HepG2 (cell line): ENCODE measurements around the gene P2RY12. TPM values are rescaled to one million over a fixed set of nuclear protein-coding genes. Genes with fewer than 3 reads are reported as not detected.

Source experiments
- CEBPB ChIP-seq: IDR thresholded peaks from 2 replicates; pipeline ENCODE4 v1.6.1; 2011; ENCODE audit warnings: low read depth, low read length, improper control_type of control experiment, borderline replicate concordance
- MAF1 ChIP-seq: sonication (generic); formaldehyde crosslinking; IDR thresholded peaks from 2 replicates; pipeline ENCODE4 v1.5.0; 2020; ENCODE audit warnings: missing genetic modification reagents, borderline replicate concordance
- REPIN1 ChIP-seq: sonication (generic); formaldehyde crosslinking; IDR thresholded peaks from 2 replicates; pipeline ENCODE4 v1.8.0; 2022; ENCODE audit warnings: missing genetic modification reagents, low read depth, mild to moderate bottlenecking, borderline replicate concordance
- SP2 ChIP-seq: sonication (generic); formaldehyde crosslinking; IDR thresholded peaks from 2 replicates; pipeline ENCODE4 v1.5.1; 2020; ENCODE audit warnings: mild to moderate bottlenecking, missing genetic modification reagents
- STAG1 ChIP-seq: sonication (generic); formaldehyde crosslinking; IDR thresholded peaks from 2 replicates; pipeline ENCODE4 v1.4.0; 2020; ENCODE audit warnings: missing genetic modification reagents
- ZBTB7A ChIP-seq: sonication (generic); formaldehyde crosslinking; IDR thresholded peaks from 2 replicates; pipeline ENCODE4 v1.8.0; 2022; ENCODE audit warnings: mild to moderate bottlenecking, missing genetic modification reagents
- ZFX ChIP-seq: sonication (generic); formaldehyde crosslinking; IDR thresholded peaks from 2 replicates; pipeline ENCODE4 v1.4.0; 2020; ENCODE audit warnings: mild to moderate bottlenecking, low read depth, missing genetic modification reagents, moderate library complexity
- ZNF180 ChIP-seq: sonication (generic); formaldehyde crosslinking; IDR thresholded peaks from 2 replicates; pipeline ENCODE4 v1.4.0; 2020; ENCODE audit warnings: low read depth, missing genetic modification reagents, borderline replicate concordance
- ZNF33A ChIP-seq: sonication (generic); formaldehyde crosslinking; IDR thresholded peaks from 2 replicates; pipeline ENCODE4 v1.5.1; 2020; ENCODE audit warnings: missing genetic modification reagents, mild to moderate bottlenecking, moderate library complexity, borderline replicate concordance
- ZNF773 ChIP-seq: sonication (generic); formaldehyde crosslinking; IDR thresholded peaks from 2 replicates; pipeline ENCODE4 v1.4.0; 2020; ENCODE audit warnings: missing genetic modification reagents, borderline replicate concordance
- ZNF776 ChIP-seq: sonication (generic); formaldehyde crosslinking; IDR thresholded peaks from 2 replicates; pipeline ENCODE4 v1.4.0; 2020; ENCODE audit warnings: mild to moderate bottlenecking, missing genetic modification reagents
- polyA plus RNA-seq, 8 experiments: library from polyadenylated mRNA; depleted of rRNA in 3 of 8; stranded (reverse) in 7 of 8; unstranded in 1 of 8; fragments of >200 nt; fragmentation: Illumina TruSeq in 4 of 8; extraction: Trizol in 4 of 8; gene quantifications; 2 replicates each; pipeline versions ENCODE4 v1.2.1 to v1.2.3, GENCODE V29; 2011 to 2016; ENCODE audit warnings: low read depth in 4 of 8, missing spikeins in 1 of 8, mixed read lengths in 1 of 8; ENCODE audit not compliant: insufficient read depth in 1 of 8
- total RNA-seq, 5 experiments: library from RNA; depleted of rRNA; stranded (reverse); fragments of >200 nt; fragmentation: Illumina TruSeq; extraction: Trizol; gene quantifications; 2 replicates each; pipeline ENCODE4 v1.2.3, GENCODE V29; 2016; ENCODE audit warnings: low read depth in 1 of 5
- TF ChIP-seq, protein P1 (sequence below): sonication (generic); formaldehyde crosslinking; IDR thresholded peaks from 2 replicates; pipeline ENCODE4 v1.5.0; 2020; ENCODE audit warnings: mild to moderate bottlenecking, missing genetic modification reagents, borderline replicate concordance
- TF ChIP-seq, protein P2 (sequence below): sonication (generic); formaldehyde crosslinking; conservative IDR thresholded peaks from 2 replicates; pipeline ENCODE4 v1.4.0; 2020; ENCODE audit warnings: missing genetic modification reagents
- TF ChIP-seq, protein P3 (sequence below): sonication (generic); formaldehyde crosslinking; IDR thresholded peaks from 2 replicates; pipeline ENCODE4 v1.8.1; 2023; ENCODE audit warnings: mild to moderate bottlenecking, missing genetic modification reagents
- TF ChIP-seq, protein P4 (sequence below): sonication (generic); formaldehyde crosslinking; IDR thresholded peaks from 2 replicates; pipeline ENCODE4 v1.5.0; 2020; ENCODE audit warnings: missing genetic modification reagents, mild to moderate bottlenecking, borderline replicate concordance

Gene P2RY12
- total and polyA plus RNA-seq, 2 of the 13 experiments (the other 11 are each of a cell fraction or from before 2014, with no cell fraction given): not detected

DNA sequence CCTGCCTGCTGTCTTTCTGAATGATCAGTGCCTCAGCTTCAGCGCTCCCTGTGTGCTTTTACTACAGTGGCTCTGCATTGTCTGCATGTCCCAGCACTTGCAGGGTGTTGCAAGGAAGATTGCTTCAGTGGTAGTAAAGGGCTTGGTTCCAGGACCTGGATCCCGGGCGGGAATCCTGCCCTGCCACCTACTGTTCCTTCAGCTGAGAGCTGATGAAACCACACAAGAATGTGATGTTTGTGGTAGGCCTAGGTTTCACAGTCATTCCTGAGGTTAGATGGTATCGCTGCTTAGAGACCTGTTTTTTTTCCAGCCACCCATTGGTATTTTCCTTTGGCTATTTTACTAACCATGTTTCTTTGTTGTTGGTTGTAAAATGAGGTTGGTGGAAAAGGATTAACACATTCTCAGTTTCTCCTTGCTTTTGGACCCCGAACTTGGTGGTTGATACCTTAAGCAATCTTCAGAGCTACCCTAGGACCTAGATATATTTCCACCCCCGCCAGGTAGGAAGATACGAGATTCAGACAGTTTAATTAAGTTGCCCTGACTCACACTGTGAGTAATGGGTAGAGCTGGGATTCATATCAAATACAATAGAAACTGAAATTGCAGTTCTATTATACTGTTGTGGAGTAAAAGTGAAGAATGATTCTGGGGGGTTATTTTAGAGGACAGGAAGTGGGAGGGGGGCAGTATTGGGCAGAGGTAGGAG lies 79.3 kb downstream of the P2RY12 start (continued):
- TF ChIP-seq, protein P1, sequence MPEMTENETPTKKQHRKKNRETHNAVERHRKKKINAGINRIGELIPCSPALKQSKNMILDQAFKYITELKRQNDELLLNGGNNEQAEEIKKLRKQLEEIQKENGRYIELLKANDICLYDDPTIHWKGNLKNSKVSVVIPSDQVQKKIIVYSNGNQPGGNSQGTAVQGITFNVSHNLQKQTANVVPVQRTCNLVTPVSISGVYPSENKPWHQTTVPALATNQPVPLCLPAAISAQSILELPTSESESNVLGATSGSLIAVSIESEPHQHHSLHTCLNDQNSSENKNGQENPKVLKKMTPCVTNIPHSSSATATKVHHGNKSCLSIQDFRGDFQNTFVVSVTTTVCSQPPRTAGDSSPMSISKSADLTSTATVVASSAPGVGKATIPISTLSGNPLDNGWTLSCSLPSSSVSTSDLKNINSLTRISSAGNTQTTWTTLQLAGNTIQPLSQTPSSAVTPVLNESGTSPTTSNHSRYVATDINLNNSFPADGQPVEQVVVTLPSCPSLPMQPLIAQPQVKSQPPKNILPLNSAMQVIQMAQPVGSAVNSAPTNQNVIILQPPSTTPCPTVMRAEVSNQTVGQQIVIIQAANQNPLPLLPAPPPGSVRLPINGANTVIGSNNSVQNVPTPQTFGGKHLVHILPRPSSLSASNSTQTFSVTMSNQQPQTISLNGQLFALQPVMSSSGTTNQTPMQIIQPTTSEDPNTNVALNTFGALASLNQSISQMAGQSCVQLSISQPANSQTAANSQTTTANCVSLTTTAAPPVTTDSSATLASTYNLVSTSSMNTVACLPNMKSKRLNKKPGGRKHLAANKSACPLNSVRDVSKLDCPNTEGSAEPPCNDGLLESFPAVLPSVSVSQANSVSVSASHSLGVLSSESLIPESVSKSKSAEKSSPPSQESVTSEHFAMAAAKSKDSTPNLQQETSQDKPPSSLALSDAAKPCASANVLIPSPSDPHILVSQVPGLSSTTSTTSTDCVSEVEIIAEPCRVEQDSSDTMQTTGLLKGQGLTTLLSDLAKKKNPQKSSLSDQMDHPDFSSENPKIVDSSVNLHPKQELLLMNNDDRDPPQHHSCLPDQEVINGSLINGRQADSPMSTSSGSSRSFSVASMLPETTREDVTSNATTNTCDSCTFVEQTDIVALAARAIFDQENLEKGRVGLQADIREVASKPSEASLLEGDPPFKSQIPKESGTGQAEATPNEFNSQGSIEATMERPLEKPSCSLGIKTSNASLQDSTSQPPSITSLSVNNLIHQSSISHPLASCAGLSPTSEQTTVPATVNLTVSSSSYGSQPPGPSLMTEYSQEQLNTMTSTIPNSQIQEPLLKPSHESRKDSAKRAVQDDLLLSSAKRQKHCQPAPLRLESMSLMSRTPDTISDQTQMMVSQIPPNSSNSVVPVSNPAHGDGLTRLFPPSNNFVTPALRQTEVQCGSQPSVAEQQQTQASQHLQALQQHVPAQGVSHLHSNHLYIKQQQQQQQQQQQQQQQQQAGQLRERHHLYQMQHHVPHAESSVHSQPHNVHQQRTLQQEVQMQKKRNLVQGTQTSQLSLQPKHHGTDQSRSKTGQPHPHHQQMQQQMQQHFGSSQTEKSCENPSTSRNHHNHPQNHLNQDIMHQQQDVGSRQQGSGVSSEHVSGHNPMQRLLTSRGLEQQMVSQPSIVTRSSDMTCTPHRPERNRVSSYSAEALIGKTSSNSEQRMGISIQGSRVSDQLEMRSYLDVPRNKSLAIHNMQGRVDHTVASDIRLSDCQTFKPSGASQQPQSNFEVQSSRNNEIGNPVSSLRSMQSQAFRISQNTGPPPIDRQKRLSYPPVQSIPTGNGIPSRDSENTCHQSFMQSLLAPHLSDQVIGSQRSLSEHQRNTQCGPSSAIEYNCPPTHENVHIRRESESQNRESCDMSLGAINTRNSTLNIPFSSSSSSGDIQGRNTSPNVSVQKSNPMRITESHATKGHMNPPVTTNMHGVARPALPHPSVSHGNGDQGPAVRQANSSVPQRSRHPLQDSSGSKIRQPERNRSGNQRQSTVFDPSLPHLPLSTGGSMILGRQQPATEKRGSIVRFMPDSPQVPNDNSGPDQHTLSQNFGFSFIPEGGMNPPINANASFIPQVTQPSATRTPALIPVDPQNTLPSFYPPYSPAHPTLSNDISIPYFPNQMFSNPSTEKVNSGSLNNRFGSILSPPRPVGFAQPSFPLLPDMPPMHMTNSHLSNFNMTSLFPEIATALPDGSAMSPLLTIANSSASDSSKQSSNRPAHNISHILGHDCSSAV (CRISPR knock-in tag): no peak
- TF ChIP-seq ZBTB7A (CRISPR knock-in tag): no peak
- peak; percentile 87 for TF ChIP-seq CEBPB
- peak; percentile 52 for TF ChIP-seq STAG1 (CRISPR knock-in tag)
- no peak for TF ChIP-seq ZNF776
- no peak for TF ChIP-seq ZNF773 (CRISPR knock-in tag)
- TF ChIP-seq ZFX (CRISPR knock-in tag): peak; percentile 38; the same call in 1 of the 2 replicates
- no peak for TF ChIP-seq ZNF180 (CRISPR knock-in tag)
- TF ChIP-seq, protein P2, sequence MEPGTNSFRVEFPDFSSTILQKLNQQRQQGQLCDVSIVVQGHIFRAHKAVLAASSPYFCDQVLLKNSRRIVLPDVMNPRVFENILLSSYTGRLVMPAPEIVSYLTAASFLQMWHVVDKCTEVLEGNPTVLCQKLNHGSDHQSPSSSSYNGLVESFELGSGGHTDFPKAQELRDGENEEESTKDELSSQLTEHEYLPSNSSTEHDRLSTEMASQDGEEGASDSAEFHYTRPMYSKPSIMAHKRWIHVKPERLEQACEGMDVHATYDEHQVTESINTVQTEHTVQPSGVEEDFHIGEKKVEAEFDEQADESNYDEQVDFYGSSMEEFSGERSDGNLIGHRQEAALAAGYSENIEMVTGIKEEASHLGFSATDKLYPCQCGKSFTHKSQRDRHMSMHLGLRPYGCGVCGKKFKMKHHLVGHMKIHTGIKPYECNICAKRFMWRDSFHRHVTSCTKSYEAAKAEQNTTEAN (CRISPR knock-in tag): no peak
- no peak for TF ChIP-seq ZNF33A (CRISPR knock-in tag)
- TF ChIP-seq SP2: no peak
- TF ChIP-seq MAF1: no peak
- TF ChIP-seq, protein P3, sequence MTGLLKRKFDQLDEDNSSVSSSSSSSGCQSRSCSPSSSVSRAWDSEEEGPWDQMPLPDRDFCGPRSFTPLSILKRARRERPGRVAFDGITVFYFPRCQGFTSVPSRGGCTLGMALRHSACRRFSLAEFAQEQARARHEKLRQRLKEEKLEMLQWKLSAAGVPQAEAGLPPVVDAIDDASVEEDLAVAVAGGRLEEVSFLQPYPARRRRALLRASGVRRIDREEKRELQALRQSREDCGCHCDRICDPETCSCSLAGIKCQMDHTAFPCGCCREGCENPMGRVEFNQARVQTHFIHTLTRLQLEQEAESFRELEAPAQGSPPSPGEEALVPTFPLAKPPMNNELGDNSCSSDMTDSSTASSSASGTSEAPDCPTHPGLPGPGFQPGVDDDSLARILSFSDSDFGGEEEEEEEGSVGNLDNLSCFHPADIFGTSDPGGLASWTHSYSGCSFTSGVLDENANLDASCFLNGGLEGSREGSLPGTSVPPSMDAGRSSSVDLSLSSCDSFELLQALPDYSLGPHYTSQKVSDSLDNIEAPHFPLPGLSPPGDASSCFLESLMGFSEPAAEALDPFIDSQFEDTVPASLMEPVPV (CRISPR knock-in tag): no peak
- no peak for TF ChIP-seq REPIN1 (CRISPR knock-in tag)
- TF ChIP-seq, protein P4, sequence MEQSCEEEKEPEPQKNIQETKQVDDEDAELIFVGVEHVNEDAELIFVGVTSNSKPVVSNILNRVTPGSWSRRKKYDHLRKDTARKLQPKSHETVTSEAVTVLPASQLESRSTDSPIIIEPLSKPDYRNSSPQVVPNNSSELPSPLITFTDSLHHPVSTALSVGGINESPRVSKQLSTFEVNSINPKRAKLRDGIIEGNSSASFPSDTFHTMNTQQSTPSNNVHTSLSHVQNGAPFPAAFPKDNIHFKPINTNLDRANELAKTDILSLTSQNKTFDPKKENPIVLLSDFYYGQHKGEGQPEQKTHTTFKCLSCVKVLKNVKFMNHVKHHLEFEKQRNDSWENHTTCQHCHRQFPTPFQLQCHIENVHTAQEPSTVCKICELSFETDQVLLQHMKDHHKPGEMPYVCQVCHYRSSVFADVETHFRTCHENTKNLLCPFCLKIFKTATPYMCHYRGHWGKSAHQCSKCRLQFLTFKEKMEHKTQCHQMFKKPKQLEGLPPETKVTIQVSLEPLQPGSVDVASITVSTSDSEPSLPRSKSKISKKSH (CRISPR knock-in tag): no peak
